Left colon (tissue), 2 donors: Measurements from ENCODE around the gene BGN. TPM values are rescaled to one million over a fixed set of nuclear protein-coding genes. Genes with fewer than 3 reads are reported as not detected.

Source experiments
- ATAC-seq: fragments of 200-7000 bp; cut with Tn5 transposase; one replicate; pipeline ENCODE4 v1.9.1; 2020; ENCODE audit warnings: mild to moderate bottlenecking, moderate library complexity
- DNase-seq, 2 donors: peaks; one replicate each; pipeline ENCODE4 v3.0.0-alpha.2; 2020
- intact Hi-C, 2 donors: fragments of 100-400 bp; cut with DNase I in 1 of 2; cut with micrococcal nuclease in 1 of 2; formaldehyde crosslinking; loops; one replicate each; pipeline versions ENCODE4 v1.11.2 to v1.14.0; 2022; cut with DNase I, micrococcal nuclease
- total RNA-seq, 2 donors: library from RNA; stranded (reverse); fragmentation: NEBNext Ultra II Directional; extraction: Animal tissue kit (Norgen Biotek cat#: 25700); gene quantifications; one replicate each; pipeline ENCODE4 v1.2.1, GENCODE V29; 2021
- donor health status: DM: no; HTN: no; CAD: no.
- donor health status: DM: yes; HTN: yes; CAD: no.

The BGN gene
- total RNA-seq, 2 donors from 2014 or later, result 7.8 to 9.9 TPM

DNA sequence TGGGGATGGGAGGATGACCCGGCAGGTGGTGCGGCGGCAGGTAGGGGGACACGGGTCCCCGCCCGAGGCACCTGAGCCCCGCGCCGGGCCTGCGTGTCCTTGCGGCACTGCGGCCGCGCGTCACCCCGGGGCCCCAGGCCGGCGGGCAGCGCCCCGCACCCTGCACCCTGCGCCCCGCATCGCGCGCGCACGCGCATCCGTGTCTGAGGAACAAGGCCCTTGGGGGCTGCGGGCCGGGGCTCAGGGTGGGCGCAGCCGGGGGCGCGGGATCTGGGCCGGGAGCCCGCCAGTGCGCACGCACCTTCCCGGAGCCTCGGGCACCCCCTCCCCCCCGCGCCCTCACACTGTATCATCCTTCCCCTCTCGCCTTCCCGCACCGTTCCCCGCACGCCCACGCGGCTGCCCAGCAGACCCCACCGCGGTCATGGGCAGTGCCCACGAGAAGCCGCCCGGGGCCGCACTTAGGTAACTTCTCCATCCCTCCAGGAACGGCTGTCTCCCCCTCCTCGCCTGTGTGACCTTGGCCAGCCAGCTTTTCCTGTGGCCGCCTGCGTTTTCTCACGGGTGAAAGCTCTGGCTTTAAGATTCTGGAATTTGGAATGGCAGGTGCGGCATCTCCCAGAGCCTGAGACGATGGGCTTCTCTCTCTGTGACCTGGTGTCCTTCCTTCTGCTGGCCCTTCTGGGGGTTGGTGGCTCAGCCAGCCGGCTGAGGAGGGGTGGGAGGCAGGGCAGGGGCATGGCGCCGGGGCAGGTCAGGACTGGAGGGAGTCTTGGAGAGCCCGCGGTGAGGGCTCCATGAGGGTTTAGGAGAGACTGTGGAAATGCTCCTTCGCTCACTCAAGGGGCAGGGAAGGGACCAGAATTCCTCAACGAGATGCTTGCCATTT, 23.4 kb downstream of the BGN start:
- intact Hi-C loops, result no loop called here
- ATAC-seq, result no peak
- no peak for DNase-seq

DNA sequence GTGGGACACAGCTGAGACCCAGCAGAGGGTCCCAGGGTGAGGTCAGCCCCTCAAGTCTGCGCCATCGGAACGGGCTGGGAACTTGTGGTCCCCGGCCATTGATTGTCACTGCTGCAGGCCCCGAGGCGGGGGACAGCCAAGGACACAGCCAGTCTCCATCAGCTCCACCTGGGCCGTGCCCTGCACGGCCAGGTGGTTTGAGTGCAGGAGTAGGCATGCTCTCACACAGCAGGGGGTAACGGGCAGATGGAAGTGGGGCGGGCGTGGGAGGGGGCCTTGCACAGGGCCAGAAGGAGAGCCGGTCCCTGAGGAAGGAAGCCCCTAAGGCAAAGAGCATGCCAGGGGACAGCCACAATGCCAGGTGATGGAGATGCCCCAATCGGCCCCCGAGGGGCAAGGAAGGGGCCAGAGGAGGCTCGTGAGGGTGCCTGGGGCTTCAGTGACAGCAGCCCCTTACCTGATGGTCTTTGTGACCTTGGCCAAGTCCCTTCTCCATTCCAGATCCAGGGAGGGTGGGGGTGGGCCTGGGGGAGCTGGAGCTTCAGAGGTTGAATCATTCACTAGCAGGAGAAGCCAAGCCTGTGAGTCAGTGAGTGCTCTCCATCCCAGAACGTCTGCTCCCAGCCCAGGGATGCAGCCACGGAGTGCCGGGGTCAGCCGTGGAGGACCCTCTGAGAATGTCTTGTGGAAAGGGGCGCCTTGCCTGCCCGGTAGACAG, 24.9 kb downstream of the BGN start:
- no peak for ATAC-seq
- no peak for DNase-seq
- intact Hi-C loops, result no loop called here

DNA sequence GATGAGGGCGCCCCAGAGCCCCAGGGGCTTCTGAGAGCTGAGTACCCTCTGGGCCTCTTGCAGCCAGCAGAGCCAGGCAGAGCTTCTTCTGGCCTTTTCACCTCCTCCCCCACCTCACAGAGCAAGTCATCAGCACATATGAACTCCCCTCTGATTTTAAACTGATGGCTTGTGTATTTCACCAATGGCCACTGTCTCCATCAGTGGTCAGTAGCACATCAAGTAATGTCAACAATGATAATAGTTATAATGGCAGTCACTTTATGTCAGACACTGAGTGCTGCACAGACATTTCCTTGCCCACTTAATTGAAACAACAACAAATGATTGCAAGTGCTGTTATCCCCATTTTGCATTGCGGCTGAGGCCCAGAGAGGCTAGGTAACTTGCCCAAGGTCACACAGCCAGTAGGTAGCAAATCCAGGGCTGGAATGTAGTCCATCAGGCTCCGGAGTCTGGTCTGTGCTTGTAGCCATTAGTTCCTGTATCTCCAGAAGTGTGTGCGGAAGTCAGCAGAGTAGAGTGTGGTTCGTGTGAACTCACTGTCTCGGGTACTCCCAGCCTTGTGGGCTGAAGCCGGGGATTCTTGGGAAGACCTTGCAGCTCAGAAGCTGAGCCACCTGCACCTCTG, 25.6 kb downstream of the BGN start:
- no peak for DNase-seq
- no peak for ATAC-seq
- intact Hi-C loops, result no loop called here

DNA sequence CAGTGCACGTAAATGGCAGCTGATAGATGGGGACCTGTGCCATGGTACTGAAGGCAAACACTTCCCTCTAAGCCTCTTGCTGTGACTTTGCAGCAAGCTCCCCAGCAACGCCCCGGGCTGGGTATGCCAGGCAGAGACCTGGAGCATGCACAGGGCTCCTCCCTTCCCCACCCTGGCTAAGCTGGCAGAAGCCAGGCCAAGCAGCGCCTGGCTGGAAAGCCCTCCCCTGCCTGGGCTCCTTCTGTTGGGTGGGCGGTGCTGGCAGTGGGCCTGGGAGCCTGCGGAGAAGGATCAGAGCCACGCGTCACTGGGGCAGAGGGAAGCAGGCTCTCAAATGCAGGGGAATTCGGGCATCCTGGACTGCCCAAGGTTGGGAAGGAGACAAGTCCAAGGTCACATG, 26.3 kb downstream of the BGN start:
- ATAC-seq (peak; percentile 17), DNase-seq (no peak)
- intact Hi-C loops, result no loop called here

GRCh38 chrX:153522259-153522658, 27.5 kb downstream of the BGN start:
- ATAC-seq, result no peak
- intact Hi-C loops, result no loop called here
- DNase-seq, result no peak

GRCh38 chrX:153523269-153523668, 28.5 kb downstream of the BGN start:
- intact Hi-C loops, result no loop called here
- ATAC-seq (no peak), DNase-seq (no peak)

DNA sequence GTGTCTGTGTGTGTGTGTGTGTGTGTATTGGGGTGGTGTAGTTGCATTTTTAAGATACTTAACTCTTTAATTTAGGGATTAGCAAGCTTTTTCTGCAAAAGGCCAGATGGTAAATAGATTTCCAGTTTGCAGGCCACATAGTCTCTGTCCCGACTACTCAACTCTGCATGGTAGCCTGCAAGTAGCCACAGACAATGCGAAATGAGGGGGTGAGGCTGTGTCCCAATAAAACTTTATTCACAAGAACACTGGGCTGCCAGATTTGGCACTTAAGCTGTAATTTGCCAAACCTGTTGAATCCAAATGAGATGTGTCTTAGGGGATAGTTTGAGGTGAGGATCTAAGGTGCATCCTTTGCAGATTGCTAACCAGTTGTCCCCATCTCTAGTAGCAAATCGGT, 29.5 kb downstream of the BGN start:
- intact Hi-C loops, result no loop called here
- DNase-seq, result no peak
- no peak for ATAC-seq

GRCh38 chrX:153525451-153525850, 30.7 kb downstream of the BGN start:
- DNase-seq (no peak), ATAC-seq (no peak)
- intact Hi-C loops, result no loop called here

DNA sequence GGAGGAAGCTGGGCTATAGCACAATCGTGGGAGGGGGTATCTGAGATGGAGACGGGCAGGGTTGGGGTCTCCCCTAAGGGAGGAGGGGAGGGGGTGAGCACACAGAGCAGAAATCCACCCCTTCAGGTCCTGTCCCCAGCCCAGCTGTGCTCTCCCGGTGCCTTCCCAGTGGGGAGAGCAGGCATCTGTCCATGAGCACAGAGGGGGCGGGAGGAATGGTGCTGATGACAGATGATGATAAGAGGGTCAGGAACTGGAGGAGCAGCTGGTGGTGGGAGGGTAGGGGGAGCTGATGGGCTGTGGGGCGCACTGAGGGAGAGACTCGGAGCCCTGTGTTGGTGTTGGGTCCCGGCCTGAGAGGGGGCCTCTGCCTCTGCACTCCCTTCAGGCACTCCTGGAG, 31.3 kb downstream of the BGN start:
- ATAC-seq (no peak), DNase-seq (no peak)
- intact Hi-C loops, result no loop called here

- ATAC-seq (no peak), DNase-seq (no peak)
- intact Hi-C loops, result no loop called here
Measured at GRCh38 chrX:153526801-153527200, 32.0 kb downstream of the BGN start.

- intact Hi-C loops, result no loop called here
- no peak for DNase-seq
- ATAC-seq, result no peak
Measured at GRCh38 chrX:153527208-153527607, 32.4 kb downstream of the BGN start.

- ATAC-seq, result no peak
- no peak for DNase-seq
- intact Hi-C loops, result no loop called here
Measured at GRCh38 chrX:153530411-153531129, 35.8 kb downstream of the BGN start.

GRCh38 chrX:153533091-153533490, 38.3 kb downstream of the BGN start:
- DNase-seq (no peak), ATAC-seq (no peak)
- intact Hi-C loops, result no loop called here

GRCh38 chrX:153537080-153537479, 42.3 kb downstream of the BGN start:
- ATAC-seq, result no peak
- intact Hi-C loops, result no loop called here
- no peak for DNase-seq

DNA sequence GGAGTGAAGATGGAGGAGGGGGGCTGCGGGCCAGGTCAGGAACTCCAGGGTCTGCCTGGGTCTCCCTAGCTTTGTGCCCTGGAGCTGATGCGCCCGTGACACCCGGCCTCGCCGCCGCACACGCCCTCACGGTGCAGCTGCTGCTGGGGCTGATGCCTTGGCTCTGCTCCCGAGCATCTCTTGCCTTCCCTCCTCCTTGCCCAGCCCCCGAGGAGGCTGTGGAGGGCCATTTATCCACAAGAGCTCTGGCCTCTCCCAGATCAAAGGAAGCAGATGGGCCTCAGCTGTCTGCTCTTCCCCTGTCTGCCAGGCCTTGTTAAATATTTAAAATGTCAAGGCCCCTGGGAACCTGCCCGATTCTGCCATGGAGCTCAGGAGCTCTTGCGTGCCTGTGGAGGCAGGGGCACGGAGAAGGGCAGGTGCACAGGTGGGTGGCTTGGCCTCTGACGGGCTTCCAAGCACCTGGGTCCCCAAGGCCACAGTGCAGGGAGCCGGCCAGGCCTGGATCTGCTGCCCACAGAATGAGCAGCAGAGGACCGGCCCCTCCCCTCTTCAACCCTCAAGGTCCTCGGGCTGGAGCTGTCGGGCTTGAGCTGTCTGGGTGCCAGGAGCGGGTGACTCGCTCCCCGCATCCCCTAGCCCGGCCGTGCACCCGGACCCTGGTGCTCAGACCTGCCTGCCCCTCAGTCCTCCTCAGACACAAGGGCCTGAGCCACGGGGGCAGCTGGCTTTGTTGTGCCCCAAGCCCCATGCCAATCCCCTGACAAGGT, 42.9 kb downstream of the BGN start:
- ATAC-seq, result no peak
- intact Hi-C loops, result no loop called here
- no peak for DNase-seq

DNA sequence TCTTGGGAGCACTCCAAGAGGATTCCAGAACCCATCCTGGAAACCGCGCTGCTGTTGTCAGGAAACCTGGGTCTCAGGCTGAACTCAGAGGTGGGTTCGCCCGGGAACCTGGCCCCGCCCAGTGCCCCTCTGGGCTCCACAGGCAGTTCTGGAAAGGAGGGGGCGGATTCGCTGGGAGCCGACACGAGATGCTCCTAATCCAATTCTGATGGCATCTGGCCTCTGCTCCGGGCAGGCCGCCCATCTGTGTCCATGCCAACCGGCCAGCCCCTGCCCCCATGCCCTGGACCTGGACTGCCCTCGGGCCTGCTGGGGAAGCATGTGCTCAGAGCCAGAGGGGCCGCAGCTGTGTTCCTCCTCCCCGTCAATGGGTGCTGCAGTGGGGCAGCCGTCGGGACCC, 43.6 kb downstream of the BGN start:
- DNase-seq (no peak), ATAC-seq (no peak)
- intact Hi-C loops, result no loop called here

DNA sequence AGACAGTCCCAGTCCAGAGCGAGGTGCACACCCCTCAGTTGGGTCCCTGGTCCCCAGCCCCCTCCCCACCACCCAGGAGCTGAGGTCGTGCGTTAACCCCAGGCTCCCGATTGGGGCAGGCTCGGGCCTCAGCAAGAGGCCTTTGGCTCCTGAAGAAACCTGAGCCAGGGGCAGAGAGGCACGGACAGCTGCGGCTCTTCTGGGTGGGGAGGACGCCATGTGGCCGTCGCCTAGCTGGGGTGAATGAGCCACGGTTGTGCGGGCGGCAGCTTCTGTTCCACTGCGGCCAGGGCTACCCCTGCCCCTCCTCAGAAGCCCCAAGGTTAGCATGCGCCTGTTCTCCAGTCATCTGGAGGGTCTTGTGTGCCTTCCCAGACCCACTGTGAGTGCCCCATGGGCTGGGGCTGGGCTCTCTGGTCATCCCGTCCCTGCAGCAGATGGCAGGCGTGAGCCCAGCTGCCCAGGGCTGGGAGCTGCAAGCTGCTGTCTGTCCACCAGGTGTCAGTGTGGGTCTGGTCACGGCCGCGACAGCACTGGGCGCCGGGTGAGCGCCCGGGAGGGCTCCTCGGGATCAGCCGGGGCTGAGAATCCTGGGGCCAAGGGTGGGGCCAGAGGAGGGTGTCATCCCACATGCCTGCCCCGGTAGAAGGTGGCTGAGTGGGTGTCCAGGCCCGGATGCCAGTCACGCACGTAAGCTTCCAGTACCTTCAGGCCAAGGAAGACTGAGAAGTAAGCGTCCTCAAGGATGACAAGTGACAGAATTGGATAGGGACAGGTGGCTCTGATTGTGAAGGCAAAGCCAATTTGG, 44.6 kb downstream of the BGN start:
- DNase-seq (peak; percentile 47 to 71), ATAC-seq (peak; percentile 92)
- intact Hi-C loops, result no loop called here

DNA sequence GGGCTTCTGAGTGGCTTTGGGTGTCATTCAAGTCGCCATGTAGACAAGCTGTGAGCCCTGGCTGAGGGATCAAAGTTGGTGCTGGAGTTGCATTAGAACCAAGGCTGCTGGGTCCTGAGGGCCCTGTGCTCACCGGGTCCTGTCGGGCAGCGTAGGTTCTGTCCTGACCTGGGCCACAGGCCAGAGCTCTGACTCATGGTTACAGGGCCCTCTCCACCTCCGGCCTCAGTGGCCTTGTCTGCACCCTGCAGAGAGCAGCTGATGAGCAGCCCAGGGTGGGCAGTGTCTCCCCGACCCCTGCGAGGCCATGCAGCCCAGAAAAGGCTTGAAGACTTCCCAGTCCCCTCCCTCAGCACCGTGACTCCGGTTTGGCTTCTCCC, 45.2 kb downstream of the BGN start:
- intact Hi-C loops, result no loop called here
- no peak for ATAC-seq
- DNase-seq, result no peak
